ENCODE results near the gene HMGCLL1.

HMGCLL1 gene

GRCh38 chr6:55511122-55511800 lies 67.7 kb downstream of the HMGCLL1 start:
- H3K9me3 Mint-ChIP-seq = no peaks in the 10 kb centered on the region
- no peak overlapping the region for H3K4me3 Mint-ChIP-seq
- no peak for DNase-seq
- H3K4me1 Mint-ChIP-seq = no peaks in the 10 kb centered on the region
- H3K36me3 Mint-ChIP-seq = no peaks in the 10 kb centered on the region
- CTCF ChIA-PET = no interaction called here
- no peaks in the 10 kb centered on the region for H3K27me3 Mint-ChIP-seq
- no peak overlapping the region for H3K27ac Mint-ChIP-seq

GRCh38 chr6:55499591-55499990 lies 79.4 kb downstream of the HMGCLL1 start:
- H3K27ac Mint-ChIP-seq = no peak overlapping the region
- DNase-seq = no peak
- H3K36me3 Mint-ChIP-seq = no peaks in the 10 kb centered on the region
- H3K27me3 Mint-ChIP-seq = no peaks in the 10 kb centered on the region
- H3K4me3 Mint-ChIP-seq = no peak overlapping the region
- CTCF ChIA-PET = no interaction called here
- H3K4me1 Mint-ChIP-seq = no peaks in the 10 kb centered on the region
- H3K9me3 Mint-ChIP-seq = no peaks in the 10 kb centered on the region

GRCh38 chr6:55497694-55498093 lies 81.3 kb downstream of the HMGCLL1 start:
- no peaks in the 10 kb centered on the region for H3K36me3 Mint-ChIP-seq
- no peak overlapping the region for H3K4me3 Mint-ChIP-seq
- CTCF ChIA-PET = no interaction called here
- no peaks in the 10 kb centered on the region for H3K4me1 Mint-ChIP-seq
- no peaks in the 10 kb centered on the region for H3K27me3 Mint-ChIP-seq
- DNase-seq = no peak
- H3K27ac Mint-ChIP-seq = no peak overlapping the region
- peaks cover 1% of the 10 kb centered on the region for H3K9me3 Mint-ChIP-seq

- H3K4me3 Mint-ChIP-seq = no peak overlapping the region
- H3K27me3 Mint-ChIP-seq = no peaks in the 10 kb centered on the region
- no peaks in the 10 kb centered on the region for H3K36me3 Mint-ChIP-seq
- no peak for DNase-seq
- H3K27ac Mint-ChIP-seq = no peak overlapping the region
- H3K9me3 Mint-ChIP-seq = peaks cover 3% of the 10 kb centered on the region
- CTCF ChIA-PET = no interaction called here
- H3K4me1 Mint-ChIP-seq = no peaks in the 10 kb centered on the region
These were observed 82.8 kb downstream of the HMGCLL1 start for GRCh38 chr6:55496201-55496600.

GRCh38 chr6:55495277-55495676 lies 83.7 kb downstream of the HMGCLL1 start:
- H3K4me1 Mint-ChIP-seq = no peaks in the 10 kb centered on the region
- CTCF ChIA-PET = no interaction called here
- H3K9me3 Mint-ChIP-seq = peaks cover 3% of the 10 kb centered on the region
- no peaks in the 10 kb centered on the region for H3K27me3 Mint-ChIP-seq
- no peaks in the 10 kb centered on the region for H3K36me3 Mint-ChIP-seq
- H3K4me3 Mint-ChIP-seq = no peak overlapping the region
- no peak overlapping the region for H3K27ac Mint-ChIP-seq
- no peak for DNase-seq

GRCh38 chr6:55494411-55494810 lies 84.6 kb downstream of the HMGCLL1 start:
- DNase-seq = no peak
- H3K4me1 Mint-ChIP-seq = no peaks in the 10 kb centered on the region
- H3K27me3 Mint-ChIP-seq = no peaks in the 10 kb centered on the region
- CTCF ChIA-PET = no interaction called here
- no peak overlapping the region for H3K4me3 Mint-ChIP-seq
- no peak overlapping the region for H3K27ac Mint-ChIP-seq
- H3K36me3 Mint-ChIP-seq = no peaks in the 10 kb centered on the region
- H3K9me3 Mint-ChIP-seq = peaks cover 3% of the 10 kb centered on the region

- no peak for DNase-seq
- Mint-ChIP-seq H3K4me1 (no peaks in the 10 kb centered on the region), H3K4me3 (no peak overlapping the region), H3K27ac (no peak overlapping the region), H3K36me3 (no peaks in the 10 kb centered on the region), H3K27me3 (no peaks in the 10 kb centered on the region), H3K9me3 (peaks cover 7% of the 10 kb centered on the region)
- CTCF ChIA-PET = no interaction called here
These were observed 86.7 kb downstream of the HMGCLL1 start for GRCh38 chr6:55492259-55492658.

GRCh38 chr6:55490871-55491270 lies 88.1 kb downstream of the HMGCLL1 start:
- Mint-ChIP-seq H3K27ac (no peak overlapping the region), H3K4me3 (no peak overlapping the region), H3K9me3 (peaks cover 7% of the 10 kb centered on the region), H3K4me1 (no peaks in the 10 kb centered on the region), H3K27me3 (no peaks in the 10 kb centered on the region), H3K36me3 (no peaks in the 10 kb centered on the region)
- CTCF ChIA-PET = no interaction called here
- no peak for DNase-seq

- no peak for DNase-seq
- Mint-ChIP-seq H3K36me3 (no peaks in the 10 kb centered on the region), H3K4me3 (no peak overlapping the region), H3K27ac (no peak overlapping the region), H3K4me1 (no peaks in the 10 kb centered on the region), H3K9me3 (no peaks in the 10 kb centered on the region), H3K27me3 (no peaks in the 10 kb centered on the region)
- CTCF ChIA-PET = no interaction called here
These were observed 104.6 kb downstream of the HMGCLL1 start for GRCh38 chr6:55474382-55474781.

- Mint-ChIP-seq H3K4me1 (no peaks in the 10 kb centered on the region), H3K4me3 (no peak overlapping the region), H3K36me3 (no peaks in the 10 kb centered on the region), H3K27ac (no peak overlapping the region), H3K27me3 (no peaks in the 10 kb centered on the region), H3K9me3 (no peaks in the 10 kb centered on the region)
- CTCF ChIA-PET = no interaction called here
- DNase-seq = no peak
These were observed 105.3 kb downstream of the HMGCLL1 start for GRCh38 chr6:55473722-55474121.

GRCh38 chr6:55469951-55470366 lies 109.0 kb downstream of the HMGCLL1 start:
- Mint-ChIP-seq H3K4me3 (no peak overlapping the region), H3K36me3 (no peaks in the 10 kb centered on the region), H3K9me3 (no peaks in the 10 kb centered on the region), H3K27me3 (no peaks in the 10 kb centered on the region), H3K27ac (no peak overlapping the region), H3K4me1 (no peaks in the 10 kb centered on the region)
- no peak for DNase-seq
- CTCF ChIA-PET = no interaction called here

GRCh38 chr6:55456016-55456415 lies 123.0 kb downstream of the HMGCLL1 start:
- CTCF ChIA-PET = no interaction called here
- H3K4me1 Mint-ChIP-seq = no peaks in the 10 kb centered on the region
- H3K27me3 Mint-ChIP-seq = no peaks in the 10 kb centered on the region
- H3K4me3 Mint-ChIP-seq = no peak overlapping the region
- DNase-seq = no peak
- H3K9me3 Mint-ChIP-seq = no peaks in the 10 kb centered on the region
- H3K36me3 Mint-ChIP-seq = no peaks in the 10 kb centered on the region
- no peak overlapping the region for H3K27ac Mint-ChIP-seq

- Mint-ChIP-seq H3K4me1 (no peaks in the 10 kb centered on the region), H3K27me3 (no peaks in the 10 kb centered on the region), H3K27ac (no peak overlapping the region), H3K4me3 (no peak overlapping the region), H3K9me3 (no peaks in the 10 kb centered on the region), H3K36me3 (no peaks in the 10 kb centered on the region)
- CTCF ChIA-PET = no interaction called here
- no peak for DNase-seq
These were observed 129.0 kb downstream of the HMGCLL1 start for GRCh38 chr6:55450005-55450404.

- no peaks in the 10 kb centered on the region for H3K4me1 Mint-ChIP-seq
- no peak overlapping the region for H3K4me3 Mint-ChIP-seq
- CTCF ChIA-PET = no interaction called here
- no peaks in the 10 kb centered on the region for H3K27me3 Mint-ChIP-seq
- no peak for DNase-seq
- no peaks in the 10 kb centered on the region for H3K36me3 Mint-ChIP-seq
- no peaks in the 10 kb centered on the region for H3K9me3 Mint-ChIP-seq
- H3K27ac Mint-ChIP-seq = no peak overlapping the region
These were observed 129.8 kb downstream of the HMGCLL1 start for GRCh38 chr6:55449225-55449624.

GRCh38 chr6:55448451-55448850 lies 130.5 kb downstream of the HMGCLL1 start:
- CTCF ChIA-PET = no interaction called here
- Mint-ChIP-seq H3K36me3 (no peaks in the 10 kb centered on the region), H3K27ac (no peak overlapping the region), H3K27me3 (no peaks in the 10 kb centered on the region), H3K4me3 (no peak overlapping the region), H3K4me1 (no peaks in the 10 kb centered on the region), H3K9me3 (no peaks in the 10 kb centered on the region)
- DNase-seq = no peak

- Mint-ChIP-seq H3K9me3 (no peaks in the 10 kb centered on the region), H3K4me3 (no peak overlapping the region), H3K36me3 (no peaks in the 10 kb centered on the region), H3K4me1 (no peaks in the 10 kb centered on the region), H3K27ac (no peak overlapping the region), H3K27me3 (no peaks in the 10 kb centered on the region)
- CTCF ChIA-PET = no interaction called here
- DNase-seq = no peak
These were observed 131.1 kb downstream of the HMGCLL1 start for GRCh38 chr6:55447891-55448290.
